RWPE1 (cell line): ENCODE measurements around the gene MAPK8IP3.

Experiments used
- CTCF ChIA-PET: fragments of 350-600 bp; sonication (Branson Sonifier 250); formaldehyde crosslinking; extraction: SDS; loops from one replicate; lab custom pipeline; 2021; lab: Yijun Ruan, JAX
- POLR2A ChIA-PET: fragments of 400-600 bp; formaldehyde crosslinking; extraction: SDS; loops from one replicate; lab custom pipeline; 2020; ENCODE audit warnings: antibody characterized with exemption; ENCODE audit not compliant: low non-redundant PET; lab: Yijun Ruan, JAX
- DNase-seq: peaks from one replicate; pipeline ENCODE4 v3.0.0; 2012; ENCODE audit warnings: low spot score
- H3K27ac ChIP-seq: fragments of 450-650 bp; 2 replicates; pipeline ENCODE4 v1.5.1; 2017
- CTCF ChIP-seq: fragments of 450-650 bp; conservative IDR thresholded peaks from 2 replicates; pipeline ENCODE4 v1.5.1; 2017; ENCODE audit warnings: low read depth, mild to moderate bottlenecking

The MAPK8IP3 gene

DNA sequence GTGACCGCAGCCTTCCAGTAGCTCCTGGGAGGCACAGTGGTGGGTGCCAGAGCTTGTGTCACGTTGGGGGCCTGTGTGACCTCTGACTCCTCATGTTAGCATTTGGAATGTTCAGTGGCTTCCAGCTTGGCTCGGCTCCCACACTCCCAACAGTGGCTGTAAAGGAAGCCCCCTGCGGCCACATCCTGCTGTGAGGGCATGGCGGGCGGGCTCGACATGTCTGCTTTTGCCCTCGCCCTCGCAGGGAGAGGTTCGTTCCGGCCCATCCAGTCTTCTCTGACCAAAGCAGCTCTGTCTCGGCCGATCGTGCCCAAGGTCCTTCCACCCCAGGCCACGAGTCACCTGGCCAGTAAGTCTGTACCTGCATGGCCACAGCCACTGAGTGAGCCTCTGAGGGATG lies 40.2 kb upstream of the MAPK8IP3 start:
- CTCF ChIA-PET = interaction anchor here (0.6 kb wide), 1 partner anchor 1577 kb away, joined by 5 read pairs; no protein-coding TSS in a partner anchor

GRCh38 chr16:1666316-1666715 lies 39.7 kb upstream of the MAPK8IP3 start:
- no peak overlapping the region for H3K27ac ChIP-seq
- no peak for TF ChIP-seq CTCF
- CTCF ChIA-PET = interaction anchor here (0.6 kb wide), 1 partner anchor 1578 kb away, joined by 5 read pairs; no protein-coding TSS in a partner anchor
- POLR2A ChIA-PET = no interaction called here
- DNase-seq = no peak

More for the DNA sequence above, 40.2 kb upstream of the MAPK8IP3 start:
- DNase-seq = no peak
- no peak for TF ChIP-seq CTCF
- H3K27ac ChIP-seq = no peak overlapping the region
- POLR2A ChIA-PET = no interaction called here

DNA sequence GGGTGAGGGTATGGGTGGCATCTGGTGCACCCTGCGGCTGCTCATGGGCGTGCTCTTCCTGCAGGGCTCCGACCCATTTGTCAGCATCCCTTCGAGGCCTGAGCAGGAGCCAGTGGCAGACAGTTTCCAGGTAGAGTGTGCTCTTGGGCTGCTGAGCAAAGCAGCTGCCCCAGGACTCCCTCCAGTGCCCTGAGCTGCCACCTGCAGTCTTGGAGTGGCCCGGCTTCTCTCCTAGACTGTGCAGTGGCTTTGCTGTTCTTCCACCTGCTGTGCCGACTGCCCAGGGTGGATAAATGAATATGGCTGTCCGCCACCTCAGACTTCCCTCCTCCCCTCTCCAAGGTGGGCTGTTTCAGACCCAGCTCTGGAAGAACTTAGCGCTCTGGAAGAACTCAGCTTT lies 38.7 kb upstream of the MAPK8IP3 start:
- POLR2A ChIA-PET = no interaction called here
- CTCF ChIA-PET = no interaction called here
- no peak for DNase-seq
- H3K27ac ChIP-seq = no peak overlapping the region
- no peak for TF ChIP-seq CTCF

DNA sequence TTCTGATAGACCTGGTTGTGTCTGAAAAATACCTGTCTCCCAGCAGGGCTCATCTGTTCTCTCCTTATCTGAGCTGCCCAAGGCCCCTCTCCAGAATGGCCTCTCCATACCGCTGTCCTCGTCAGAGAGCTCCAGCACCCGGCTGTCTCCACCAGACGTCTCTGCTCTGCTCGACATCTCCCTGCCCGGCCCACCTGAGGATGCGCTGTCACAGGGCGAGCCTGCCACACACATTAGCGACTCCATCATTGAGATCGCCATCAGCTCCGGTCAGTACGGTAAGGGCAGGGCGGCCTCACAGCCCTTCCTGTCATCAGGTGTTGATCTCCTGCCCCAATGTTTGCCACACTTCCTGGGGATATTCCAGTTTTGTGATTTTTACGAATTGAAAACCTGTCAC lies 38.1 kb upstream of the MAPK8IP3 start:
- DNase-seq = no peak
- POLR2A ChIA-PET = interaction anchor here (0.5 kb wide), 1 partner anchor 51 kb away, joined by 5 read pairs; no protein-coding TSS in a partner anchor
- CTCF ChIA-PET = no interaction called here
- no peak overlapping the region for H3K27ac ChIP-seq
- TF ChIP-seq CTCF = no peak

GRCh38 chr16:1668612-1669319 lies 37.2 kb upstream of the MAPK8IP3 start:
- POLR2A ChIA-PET = interaction anchor here (0.5 kb wide), 1 partner anchor 52 kb away, joined by 5 read pairs; no protein-coding TSS in a partner anchor
- CTCF ChIA-PET = interaction anchor here (0.9 kb wide), 1 partner anchor 10 kb away, joined by 5 read pairs; the partner anchor contains the start of gene JPT2

GRCh38 chr16:1669698-1670097 lies 36.3 kb upstream of the MAPK8IP3 start:
- no peak for TF ChIP-seq CTCF

More at GRCh38 chr16:1668612-1669319, 37.2 kb upstream of the MAPK8IP3 start:
- no peak for TF ChIP-seq CTCF
- no peak for DNase-seq
- no peak overlapping the region for H3K27ac ChIP-seq

More at GRCh38 chr16:1669698-1670097, 36.3 kb upstream of the MAPK8IP3 start:
- ChIA-PET POLR2A (no interaction called here), CTCF (no interaction called here)
- no peak overlapping the region for H3K27ac ChIP-seq
- DNase-seq = no peak
